Posterior cingulate gyrus (tissue), 11 donors: Measurements from ENCODE around the gene NCOA5.

Experiments
- DNase-seq, 10 donors: peaks; one replicate each; pipeline versions ENCODE4 v3.0.0 to v3.0.0-alpha.2; 2020 to 2021; ENCODE audit warnings: mixed read lengths in 3 of 10
- intact Hi-C: fragments of 100-400 bp; cut with DNase I; formaldehyde crosslinking; loops from one replicate; pipeline ENCODE4 v1.15.1; 2023

NCOA5 gene

GRCh38 chr20:46089417-46090388 lies at the start of gene NCOA5:
Gene NCOA5 (minus strand): TSS chr20:46089962. CDS start chr20:46079424, 10,538 bp downstream.
- intact Hi-C loops: loop anchor here (2.0 kb wide), 2 partner anchors 67 to 117 kb away; partner anchors contain the start of gene ZNF335
- DNase-seq: peak; percentile 94 to 99 (median 96)

DNA sequence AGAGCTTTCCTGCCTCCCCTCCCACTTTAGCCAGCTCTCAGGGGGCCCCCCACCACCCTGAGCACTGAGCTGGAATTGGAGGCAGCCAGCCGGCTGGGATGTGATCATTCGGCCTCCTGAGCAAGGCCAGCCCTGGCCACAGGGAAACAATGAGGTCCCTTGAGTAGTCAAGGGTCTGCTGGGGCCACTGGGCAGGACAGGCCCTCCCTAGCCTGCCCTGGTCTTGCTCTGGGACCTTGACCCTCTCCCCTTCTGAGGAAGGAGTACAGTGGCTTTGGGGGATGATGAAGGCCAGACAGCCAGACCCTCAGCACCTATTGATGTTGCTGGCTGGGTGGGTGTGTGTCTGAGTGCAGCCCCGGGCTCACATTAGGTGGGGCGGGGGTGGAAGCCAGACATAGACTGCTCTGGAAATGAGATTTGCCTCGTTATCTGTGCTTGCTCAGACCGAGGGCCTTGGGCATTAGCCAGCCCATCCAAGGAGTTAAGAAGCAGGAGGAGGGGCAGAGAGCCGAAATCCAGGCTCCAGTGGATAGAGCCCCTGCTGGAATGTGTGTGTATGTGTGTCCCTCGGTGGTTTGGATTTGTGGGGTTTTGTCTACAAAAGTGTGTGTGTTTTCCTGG lies 49.6 kb upstream of the NCOA5 start:
- intact Hi-C loops: no loop called here
- peak in 1 of 10 donors; percentile 64 for DNase-seq

GRCh38 chr20:46137816-46138215 lies 48.1 kb upstream of the NCOA5 start:
- intact Hi-C loops: no loop called here
- DNase-seq: peak in 1 of 10 donors; percentile 20

- intact Hi-C loops: no loop called here
- DNase-seq: peak in 1 of 10 donors; percentile 83
Observed at GRCh38 chr20:46135856-46136633, 46.3 kb upstream of the NCOA5 start.

GRCh38 chr20:46134716-46135115 lies 45.0 kb upstream of the NCOA5 start:
- intact Hi-C loops: no loop called here
- peak in 1 of 10 donors; percentile 62 for DNase-seq

DNA sequence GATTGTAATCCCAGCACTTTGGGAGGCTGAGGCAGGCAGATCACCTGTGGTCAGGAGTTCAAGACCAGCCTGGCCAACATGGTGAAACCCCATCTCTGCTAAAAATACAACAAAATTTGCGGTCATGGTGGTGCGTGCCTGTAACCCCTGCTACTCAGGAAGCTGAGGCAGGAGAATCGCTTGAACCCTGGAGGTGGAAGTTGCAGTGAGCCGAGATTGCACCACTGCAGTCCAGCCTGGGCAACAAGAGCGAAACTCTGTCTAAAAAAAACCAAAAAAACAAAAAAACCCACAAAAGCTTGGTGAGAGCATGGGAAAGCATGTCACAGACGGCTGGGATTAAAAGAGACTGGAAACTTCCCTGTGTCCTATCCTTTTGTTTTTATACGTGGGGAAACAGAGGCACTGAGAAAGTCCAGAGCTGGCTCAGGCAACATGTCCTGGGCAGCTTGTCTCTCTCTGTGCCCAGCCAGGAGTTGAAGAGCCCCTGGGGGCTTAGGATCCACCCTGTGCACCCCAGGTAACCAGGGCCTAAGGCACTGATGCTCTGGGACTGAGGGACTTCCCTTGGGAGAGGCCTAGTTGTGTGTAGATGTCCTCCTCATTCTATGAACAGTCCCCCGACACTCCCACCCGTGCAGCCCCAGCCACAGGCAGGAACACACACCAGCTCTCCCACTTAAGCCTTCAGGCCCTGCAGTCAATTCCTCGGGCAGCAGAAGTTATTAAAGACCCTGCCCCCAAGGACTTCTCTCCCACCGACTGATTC lies 44.3 kb upstream of the NCOA5 start:
- intact Hi-C loops: loop anchor here (2.0 kb wide), 1 partner anchor 305 kb away; no protein-coding TSS in a partner anchor
- DNase-seq: peak in 1 of 10 donors; percentile 31

GRCh38 chr20:46132705-46133120 lies 43.0 kb upstream of the NCOA5 start:
- peak; percentile 50 to 96 (median 74) for DNase-seq
- intact Hi-C loops: loop anchor here (2.0 kb wide), 1 partner anchor 306 kb away; no protein-coding TSS in a partner anchor

DNA sequence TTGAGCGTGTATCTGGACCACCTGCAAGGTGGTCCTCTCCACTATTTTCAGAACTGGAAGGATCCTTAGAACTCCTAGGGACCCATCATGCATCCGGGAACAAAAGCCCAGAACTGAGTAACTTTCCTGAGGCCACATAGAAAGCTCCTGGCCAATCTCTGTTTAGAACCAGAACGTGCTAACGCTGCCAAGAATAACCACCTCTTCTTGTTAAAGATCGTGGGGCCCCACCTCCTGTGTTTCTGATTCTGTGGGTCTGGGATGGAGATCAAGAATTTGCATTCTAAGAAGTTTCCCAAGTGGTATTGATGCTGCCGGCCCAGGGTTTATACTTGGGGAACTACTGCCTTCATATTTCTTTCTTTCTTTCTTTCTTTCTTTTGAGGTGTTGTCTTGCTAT lies 41.6 kb upstream of the NCOA5 start:
- DNase-seq: no peak
- intact Hi-C loops: loop anchor here (2.0 kb wide), 1 partner anchor 177 kb away; the partner anchor contains the start of gene CDH22

DNA sequence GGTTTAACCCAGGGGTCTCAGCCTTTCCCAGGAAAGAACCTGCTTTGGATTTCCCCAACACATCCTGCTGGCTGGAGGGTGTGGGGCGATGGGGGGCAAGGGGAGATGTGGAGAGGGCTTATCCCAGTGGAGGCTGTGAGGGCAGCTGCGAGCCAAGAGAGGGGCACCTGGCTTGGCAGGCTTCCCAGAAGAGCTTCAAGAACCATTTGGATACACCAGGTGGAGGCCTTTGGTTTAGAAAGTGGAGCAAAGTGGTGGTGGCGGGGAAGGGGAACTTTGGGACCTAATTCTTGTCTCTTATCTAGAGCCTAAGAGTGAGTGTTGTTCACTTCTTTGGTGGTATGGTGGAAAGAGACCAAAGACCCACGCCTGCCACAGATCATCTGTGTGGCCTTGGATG lies 40.8 kb upstream of the NCOA5 start:
- intact Hi-C loops: loop anchor here (2.0 kb wide), 1 partner anchor 178 kb away; the partner anchor contains the start of gene CDH22
- DNase-seq: peak in 1 of 10 donors; percentile 76

- peak in 3 of 10 donors; percentile 32 to 84 (median 79) for DNase-seq
- intact Hi-C loops: loop anchor here (2.0 kb wide), 2 partner anchors 179 to 219 kb away; partner anchors contain the start of gene CDH22
Observed at GRCh38 chr20:46129955-46130481, 40.3 kb upstream of the NCOA5 start.

- DNase-seq: peak in 9 of 10 donors; percentile 34 to 94 (median 61)
- intact Hi-C loops: loop anchor here (2.0 kb wide), 1 partner anchor 220 kb away; no protein-coding TSS in a partner anchor
Observed at GRCh38 chr20:46128310-46129151, 38.8 kb upstream of the NCOA5 start.

GRCh38 chr20:46127396-46128010 lies 37.7 kb upstream of the NCOA5 start:
- DNase-seq: peak in 1 of 10 donors; percentile 65
- intact Hi-C loops: loop anchor here (2.0 kb wide), 1 partner anchor 221 kb away; no protein-coding TSS in a partner anchor

- intact Hi-C loops: no loop called here
- peak in 1 of 10 donors; percentile 10 for DNase-seq
Observed at GRCh38 chr20:46126440-46127056, 36.8 kb upstream of the NCOA5 start.

DNA sequence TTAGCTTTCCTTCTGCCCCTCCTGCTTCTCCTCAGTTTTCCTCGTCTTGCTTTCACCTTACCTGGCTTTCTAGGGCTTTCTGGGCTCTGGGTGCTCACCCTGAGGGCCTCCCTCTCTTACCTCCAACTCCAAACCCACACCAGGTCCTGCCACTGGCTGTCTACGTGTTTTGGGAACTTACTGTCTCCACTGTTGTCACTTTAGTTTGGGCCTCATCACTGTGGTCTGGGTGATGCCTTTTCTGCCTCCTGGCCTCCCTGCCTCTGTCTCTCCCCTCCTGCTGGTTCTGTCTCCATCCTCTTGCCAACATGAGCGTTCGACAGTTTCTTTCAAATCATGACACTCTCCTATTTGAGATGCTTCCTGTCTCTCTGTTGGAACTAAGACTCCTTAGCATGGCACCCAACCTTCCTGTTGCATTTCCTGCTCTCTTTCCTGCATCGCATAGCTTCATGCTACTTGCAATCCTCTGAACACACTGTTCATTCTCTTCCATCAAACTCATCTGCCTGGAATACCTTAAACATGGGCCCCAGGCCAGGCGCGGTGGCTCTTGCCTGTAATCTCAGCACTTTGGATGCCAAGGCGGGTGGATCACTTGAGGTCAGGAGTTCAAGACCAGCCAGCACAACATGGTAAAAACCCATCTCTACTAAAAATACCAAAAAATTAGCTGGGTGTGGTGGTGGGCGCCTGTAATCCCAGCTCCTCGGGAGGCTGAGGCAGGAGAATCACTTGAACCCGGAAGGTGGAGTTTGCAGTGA lies 33.9 kb upstream of the NCOA5 start:
- peak in 1 of 10 donors; percentile 25 for DNase-seq
- intact Hi-C loops: no loop called here

DNA sequence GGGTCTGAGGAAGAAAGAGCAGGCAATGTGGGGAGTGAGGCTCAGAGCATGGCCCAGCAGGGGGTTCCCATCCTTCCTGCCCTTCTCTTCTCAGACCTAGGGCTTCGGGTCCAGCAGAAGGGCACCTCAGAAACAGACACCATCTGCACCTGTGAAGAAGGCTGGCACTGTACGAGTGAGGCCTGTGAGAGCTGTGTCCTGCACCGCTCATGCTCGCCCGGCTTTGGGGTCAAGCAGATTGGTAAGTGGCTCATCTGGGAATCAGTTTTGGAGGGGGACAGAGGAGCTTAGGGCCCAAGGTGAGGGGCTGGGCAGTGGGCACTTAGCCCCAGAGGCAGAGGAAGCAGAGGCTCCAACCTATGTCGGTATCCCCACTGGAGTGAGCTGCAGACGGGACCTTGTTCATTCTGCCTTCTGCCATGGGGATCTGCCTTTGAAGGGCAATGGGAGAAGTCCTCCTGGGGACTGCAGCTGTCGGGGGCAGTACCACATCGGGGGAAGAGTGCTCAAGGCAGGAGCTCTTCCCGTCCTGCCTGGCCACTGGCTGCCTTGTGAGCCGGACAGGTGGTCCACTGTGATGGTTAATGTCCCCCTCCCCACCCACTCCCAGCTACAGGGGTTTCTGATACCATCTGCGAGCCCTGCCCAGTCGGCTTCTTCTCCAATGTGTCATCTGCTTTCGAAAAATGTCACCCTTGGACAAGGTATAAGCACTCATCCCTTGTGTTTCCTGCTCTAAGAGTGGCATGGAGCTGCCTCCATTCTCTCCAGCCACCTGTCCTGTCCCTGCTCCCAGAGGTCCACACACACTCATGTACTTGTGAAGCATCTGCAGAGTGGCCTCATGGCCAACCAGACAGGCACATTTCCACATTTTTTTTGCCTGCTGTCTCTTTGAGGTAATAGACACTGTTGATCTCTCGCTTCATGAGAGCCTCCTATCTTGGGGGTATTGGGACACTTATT lies 33.0 kb upstream of the NCOA5 start:
- DNase-seq: peak in 1 of 10 donors; percentile 53
- intact Hi-C loops: no loop called here
